Keratinocyte (primary cell): ENCODE data around the gene MBNL2. TPM values are rescaled to one million over a fixed set of nuclear protein-coding genes. Genes with fewer than 3 reads are reported as not detected.

ENCODE experiments used
- DNase-seq: peaks from one replicate; pipeline ENCODE4 v3.0.0-alpha.2; 2011; ENCODE audit warnings: low read depth, missing footprints, low spot score
- FAIRE-seq: peaks from 2 replicates; lab custom pipeline; 2011; peaks lifted over from hg19 to GRCh38; lab: Jason Lieb, UNC
- H2AFZ ChIP-seq: 2 replicates; pipeline ENCODE4 v1.6.0; 2012; ENCODE audit warnings: low read length, control low read depth, inconsistent platforms; ENCODE audit not compliant: control insufficient read depth
- H3K27ac ChIP-seq: 2 replicates; pipeline ENCODE4 v1.5.1; 2011; ENCODE audit warnings: low read length; ENCODE audit not compliant: control insufficient read depth, insufficient read depth
- H3K27me3 ChIP-seq: 3 replicates; pipeline ENCODE4 v1.6.0; 2011; ENCODE audit warnings: low read length; ENCODE audit not compliant: control insufficient read depth, insufficient read depth; ENCODE audit errors: extremely low read depth
- H3K36me3 ChIP-seq, 2 experiments: 2 replicates in 1 of 2; 3 replicates in 1 of 2; pipeline ENCODE4 v1.5.1; 2011; ENCODE audit warnings: low read length in 2 of 2, mild to moderate bottlenecking in 1 of 2; ENCODE audit not compliant: control insufficient read depth in 2 of 2, insufficient read depth in 2 of 2; ENCODE audit errors: extremely low read depth in 1 of 2
- H3K4me1 ChIP-seq: 3 replicates; pipeline ENCODE4 v1.5.1; 2011; ENCODE audit warnings: low read length; ENCODE audit not compliant: control insufficient read depth, insufficient read depth; ENCODE audit errors: extremely low read depth
- H3K4me2 ChIP-seq: 3 replicates; pipeline ENCODE4 v1.6.0; 2011; ENCODE audit warnings: low read depth, low read length; ENCODE audit not compliant: control insufficient read depth, insufficient read depth; ENCODE audit errors: extremely low read depth
- H3K4me3 ChIP-seq, 3 experiments: fragments of 200-600 bp in 1 of 3; sonication (generic) in 1 of 3; 2 replicates in 2 of 3; 3 replicates in 1 of 3; pipeline ENCODE4 v1.5.1; 2011 to 2016; ENCODE audit warnings: low read length in 3 of 3, mild to moderate bottlenecking in 3 of 3, control low read depth in 2 of 3, inconsistent platforms in 1 of 3, low read depth in 1 of 3, mixed read lengths in 1 of 3, mixed run types in 1 of 3, moderate library complexity in 1 of 3; ENCODE audit not compliant: control insufficient read depth in 2 of 3, insufficient read depth in 2 of 3; ENCODE audit errors: extremely low read depth in 1 of 3
- H3K79me2 ChIP-seq: 2 replicates; pipeline ENCODE4 v1.6.0; 2012; ENCODE audit warnings: low read length; ENCODE audit not compliant: control insufficient read depth, insufficient read depth
- H3K9ac ChIP-seq: 3 replicates; pipeline ENCODE4 v1.6.0; 2011; ENCODE audit warnings: low read length; ENCODE audit not compliant: control insufficient read depth, insufficient read depth; ENCODE audit errors: extremely low read depth
- H3K9me1 ChIP-seq: 3 replicates; pipeline ENCODE4 v1.6.0; 2011; ENCODE audit warnings: low read length; ENCODE audit not compliant: control insufficient read depth, insufficient read depth; ENCODE audit errors: extremely low read depth
- H3K9me3 ChIP-seq: 2 replicates; pipeline ENCODE4 v1.5.1; 2012; ENCODE audit warnings: low read depth, low read length; ENCODE audit not compliant: control insufficient read depth
- H4K20me1 ChIP-seq: 3 replicates; pipeline ENCODE4 v1.6.0; 2011; ENCODE audit warnings: low read length; ENCODE audit not compliant: control insufficient read depth, insufficient read depth; ENCODE audit errors: extremely low read depth
- CTCF ChIP-seq, 3 experiments: IDR thresholded peaks in 1 of 3; conservative IDR thresholded peaks in 1 of 3; optimal IDR thresholded peaks in 1 of 3; 2 replicates in 2 of 3; 3 replicates in 1 of 3; pipeline versions ENCODE3 to v1.5.1; 2011; ENCODE audit warnings: low read length in 3 of 3, mild to moderate bottlenecking in 3 of 3, moderate library complexity in 2 of 3, control low read depth in 1 of 3, inconsistent platforms in 1 of 3; ENCODE audit not compliant: insufficient read depth in 2 of 3; ENCODE audit errors: extremely low read depth in 1 of 3
- EZH2 ChIP-seq: IDR thresholded peaks from one replicate; pipeline ENCODE4 v1.6.1; 2012; ENCODE audit warnings: inconsistent platforms, mild to moderate bottlenecking, low read length, moderate library complexity
- dilution Hi-C: fragments of 300-500 bp; cut with MboI; formaldehyde crosslinking; loops from one replicate; pipeline ENCODE4 v1.7.0; 2020; ENCODE audit warnings: low sequenced_read_pairs; ENCODE audit not compliant: extremely low pct_ligation_motif_present
- polyA plus RNA-seq, 5 experiments: library from polyadenylated mRNA; depleted of rRNA in 3 of 5; stranded (reverse) in 3 of 5; stranded (forward) in 1 of 5; unstranded in 1 of 5; fragments of >200 nt; gene quantifications; 1 replicate in 1 of 5; 2 replicates in 3 of 5; 3 replicates in 1 of 5; pipeline versions ENCODE4 v1.2.1 to v1.2.3, GENCODE V29; 2011 to 2012; ENCODE audit warnings: missing spikeins in 2 of 5, low read depth in 1 of 5, low replicate concordance in 1 of 5

Gene MBNL2
- polyA plus RNA-seq, 1 donor (not counting 4 experiments of a cell fraction or from before 2014, with no cell fraction given) = 28.4 TPM

DNA sequence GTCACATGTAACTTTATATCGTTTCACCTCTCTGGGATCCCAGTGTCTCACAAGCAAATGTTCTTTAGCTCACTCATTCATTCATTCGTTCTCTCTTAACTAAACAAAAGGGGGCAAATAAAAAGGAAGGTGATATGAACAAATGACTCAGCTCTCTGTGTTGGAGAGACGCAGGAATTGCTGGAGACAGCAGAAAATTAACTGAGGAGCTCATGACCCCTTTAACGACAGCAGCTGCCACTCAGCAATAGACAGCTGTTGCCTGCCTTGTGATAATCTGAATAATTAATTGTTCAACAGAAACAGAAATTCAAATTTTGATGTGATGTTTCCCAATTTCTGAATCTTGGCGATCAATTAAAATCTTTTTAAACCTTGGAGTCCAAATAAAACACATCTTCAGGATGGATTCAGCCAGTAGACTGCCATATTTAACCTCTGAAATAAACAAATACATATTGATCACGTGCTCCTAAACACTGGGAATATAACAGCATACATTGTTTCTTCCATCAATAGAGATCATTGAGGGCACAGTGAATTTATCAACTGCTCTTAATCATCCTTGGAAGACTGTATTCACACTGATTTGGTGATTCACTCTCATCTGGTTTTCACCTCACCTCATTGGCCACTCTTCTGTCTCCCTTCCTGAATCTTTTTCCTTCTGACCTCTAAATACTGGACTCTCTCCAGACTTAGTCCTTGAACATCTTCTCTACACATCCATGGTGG is 63.3 kb downstream of the MBNL2 start:
- Histone ChIP-seq H3K4me2 (no peak overlapping the region), H3K4me1 (peaks cover 32% of the 10 kb centered on the region), H3K4me3 (no peak overlapping the region), H3K9me3 (no peaks in the 10 kb centered on the region), H3K27me3 (no peaks in the 10 kb centered on the region), H3K9me1 (no peaks in the 10 kb centered on the region), H3K9ac (no peak overlapping the region), H3K36me3 (peaks cover 0 to 4% of the 10 kb centered on the region in 2 experiments), H4K20me1 (no peaks in the 10 kb centered on the region), H2AFZ (no peak overlapping the region), H3K27ac (no peak overlapping the region), H3K79me2 (peaks cover 48% of the 10 kb centered on the region)
- no peak for FAIRE-seq
- no peak for TF ChIP-seq CTCF (optimal IDR thresholded peaks at IDR 0.05 in 1 of 3, IDR thresholded peaks at IDR 0.05 in 1 of 3, conservative IDR thresholded peaks at IDR 0.05 in 1 of 3; ENCODE audit: extremely low read depth in 1 of 3, insufficient read depth in 2 of 3, low read length in 3 of 3)
- TF ChIP-seq EZH2 = no peak
- DNase-seq = no peak
- dilution Hi-C loops = no loop called here

DNA sequence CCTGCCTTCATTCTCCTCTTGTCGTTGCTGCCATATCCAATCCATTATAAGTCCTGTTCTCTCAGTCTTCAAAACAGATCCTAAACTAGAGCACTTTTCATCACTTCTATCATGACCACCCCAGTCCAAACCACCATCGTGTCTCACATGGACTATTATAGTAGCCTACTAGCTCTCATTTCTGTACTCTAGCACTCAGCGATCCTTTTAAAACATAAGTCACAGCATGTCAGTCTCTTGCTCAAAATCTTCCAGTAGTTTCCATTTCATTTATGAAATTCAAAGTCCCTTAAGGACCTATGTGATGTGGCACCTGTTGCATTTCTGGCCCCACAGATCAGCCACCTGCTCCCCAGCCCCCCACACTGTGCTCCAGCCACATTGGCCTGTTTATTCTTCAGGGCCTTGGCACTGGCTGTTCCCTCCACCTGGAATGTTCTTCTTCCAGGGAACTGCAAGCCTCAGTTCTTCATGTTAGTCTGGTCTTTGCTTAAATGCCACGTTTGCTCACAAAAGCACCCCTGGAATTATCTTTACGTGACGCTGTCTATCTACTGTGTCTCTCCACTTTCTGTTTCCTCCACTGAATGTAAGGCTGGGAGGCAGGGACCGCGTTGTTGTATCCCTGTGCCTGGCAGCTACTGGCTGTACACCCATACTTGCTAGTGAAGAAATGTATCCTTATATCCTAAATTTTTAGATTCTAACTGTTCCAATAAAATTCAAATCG is 64.3 kb downstream of the MBNL2 start:
- H3K27ac ChIP-seq = no peak overlapping the region
- peaks cover 27% of the 10 kb centered on the region for H3K4me1 ChIP-seq
- H2AFZ ChIP-seq = no peak overlapping the region
- FAIRE-seq (no peak), DNase-seq (no peak)
- H3K27me3 ChIP-seq = no peaks in the 10 kb centered on the region
- no peaks in the 10 kb centered on the region for H3K9me3 ChIP-seq
- no peak overlapping the region for H3K9ac ChIP-seq
- dilution Hi-C loops = no loop called here
- H4K20me1 ChIP-seq = no peaks in the 10 kb centered on the region
- peaks cover 0 to 4% of the 10 kb centered on the region in 2 experiments for H3K36me3 ChIP-seq
- H3K4me2 ChIP-seq = peak overlapping the region; percentile 3
- H3K79me2 ChIP-seq = peaks cover 39% of the 10 kb centered on the region
- no peak overlapping the region for H3K4me3 ChIP-seq
- TF ChIP-seq EZH2 (no peak), CTCF (optimal IDR thresholded peaks at IDR 0.05 in 1 of 3, IDR thresholded peaks at IDR 0.05 in 1 of 3, conservative IDR thresholded peaks at IDR 0.05 in 1 of 3; ENCODE audit: extremely low read depth in 1 of 3, insufficient read depth in 2 of 3, low read length in 3 of 3) (no peak)
- H3K9me1 ChIP-seq = no peaks in the 10 kb centered on the region
